ENCODE measurements around the gene TINAGL1.

The TINAGL1 gene

GRCh38 chr1:31609514-31610118 is 33.3 kb downstream of the TINAGL1 start:
- no peak for DNase-seq

- DNase-seq, result no peak
Measured at GRCh38 chr1:31614414-31615005, 38.2 kb downstream of the TINAGL1 start.

GRCh38 chr1:31615414-31615813 is 39.1 kb downstream of the TINAGL1 start:
- no peak for DNase-seq

GRCh38 chr1:31615939-31616338 is 39.6 kb downstream of the TINAGL1 start:
- DNase-seq, result no peak

- no peak for DNase-seq
Measured at GRCh38 chr1:31617218-31617915, 41.1 kb downstream of the TINAGL1 start, which contains the start of gene HCRTR1. TSS of gene HCRTR1 (plus strand) at chr1:31617689. CDS start at chr1:31619193, 1,504 bp downstream.

GRCh38 chr1:31617916-31618746 is 41.8 kb downstream of the TINAGL1 start:
- peak; percentile 50 for DNase-seq

- no peak for DNase-seq
Measured at GRCh38 chr1:31618916-31619846, 42.9 kb downstream of the TINAGL1 start.

- DNase-seq, result no peak
Measured at GRCh38 chr1:31620631-31621497, 44.5 kb downstream of the TINAGL1 start.

- DNase-seq, result no peak
Measured at GRCh38 chr1:31621498-31621820, 45.1 kb downstream of the TINAGL1 start.

GRCh38 chr1:31621847-31622730 is 45.8 kb downstream of the TINAGL1 start:
- DNase-seq, result no peak

GRCh38 chr1:31623365-31623764 is 47.0 kb downstream of the TINAGL1 start:
- DNase-seq, result no peak

- no peak for DNase-seq
Measured at GRCh38 chr1:31624309-31624708, 48.0 kb downstream of the TINAGL1 start.

GRCh38 chr1:31624731-31625514 is 48.6 kb downstream of the TINAGL1 start:
- no peak for DNase-seq

GRCh38 chr1:31625561-31626222 is 49.4 kb downstream of the TINAGL1 start:
- DNase-seq, result no peak

- no peak for DNase-seq
Measured at GRCh38 chr1:31626223-31627207, 50.2 kb downstream of the TINAGL1 start.

- no peak for DNase-seq
Measured at GRCh38 chr1:31627301-31627929, 51.1 kb downstream of the TINAGL1 start.

GRCh38 chr1:31627930-31628559 is 51.7 kb downstream of the TINAGL1 start:
- no peak for DNase-seq

Data from NCI-H2227 treated with DMSO at 0.1 percent for 48 hours (cell line).